K562 (cell line): ENCODE measurements around the gene ZNF689. TPM values are rescaled to one million over a fixed set of nuclear protein-coding genes. Genes with fewer than 3 reads are reported as not detected.

Experiments used
- HMGN3 ChIP-seq: IDR thresholded peaks from 2 replicates; pipeline ENCODE4 v1.6.1; 2011; ENCODE audit warnings: borderline replicate concordance, low read depth, mild to moderate bottlenecking, mixed read lengths, low read length; ENCODE audit not compliant: insufficient read length; ENCODE audit errors: extremely low read depth
- HNRNPUL1 ChIP-seq: fragments of 200-400 bp; formaldehyde crosslinking; IDR thresholded peaks from 2 replicates; pipeline ENCODE4 v1.6.1; 2017; ENCODE audit warnings: low read length
- RBFOX2 ChIP-seq: fragments of 200-400 bp; formaldehyde crosslinking; IDR thresholded peaks from 2 replicates; pipeline ENCODE4 v1.6.1; 2017; ENCODE audit warnings: low read depth, mild to moderate bottlenecking, low read length, moderate library complexity
- RFX5 ChIP-seq: IDR thresholded peaks from 2 replicates; pipeline ENCODE4 v1.6.1; 2011; ENCODE audit warnings: low read depth, mild to moderate bottlenecking, improper control_type of control experiment, low read length
- YY1 ChIP-seq, 3 experiments: IDR thresholded peaks; 2 replicates each; pipeline ENCODE4 v1.6.1; 2011; ENCODE audit warnings: low read length in 2 of 3, mild to moderate bottlenecking in 2 of 3, moderate library complexity in 2 of 3, borderline replicate concordance in 1 of 3, control low read depth in 1 of 3, low read depth in 1 of 3; ENCODE audit not compliant: insufficient read depth in 3 of 3, insufficient replicate concordance in 2 of 3, control insufficient read depth in 1 of 3, insufficient read length in 1 of 3; ENCODE audit errors: extremely low read depth in 1 of 3
- polyA plus RNA-seq, 8 experiments: library from polyadenylated mRNA; depleted of rRNA in 4 of 8; stranded (reverse) in 5 of 8; unstranded in 3 of 8; fragments of >200 nt; fragmentation: Nextera tagmentation in 2 of 8; fragmentation: Illumina TruSeq in 1 of 8; extraction: Ambion mirVana in 2 of 8; extraction: Trizol in 1 of 8; gene quantifications; 2 replicates each; pipeline versions ENCODE4 v1.2.1 to v1.2.3, GENCODE V29; 2011 to 2014; ENCODE audit warnings: inconsistent platforms in 1 of 8, missing spikeins in 1 of 8
- total RNA-seq, 7 experiments: library from RNA; depleted of rRNA in 6 of 7; stranded (reverse); fragments of >200 nt in 6 of 7; fragmentation: Illumina TruSeq in 2 of 7; extraction: Trizol in 2 of 7; gene quantifications; 2 replicates each; pipeline versions ENCODE4 v1.2.1 to v1.2.3, GENCODE V29; 2011 to 2021; ENCODE audit warnings: low replicate concordance in 1 of 7
- TF ChIP-seq, protein P1 (sequence below): fragments of 450-650 bp; IDR thresholded peaks from 2 replicates; pipeline ENCODE4 v1.6.1; 2018; ENCODE audit warnings: mild to moderate bottlenecking, low read depth; ENCODE audit not compliant: partially characterized antibody
- TF ChIP-seq, protein P2 (sequence below): fragments of 450-650 bp; formaldehyde crosslinking; IDR thresholded peaks from 2 replicates; pipeline ENCODE4 v1.4.0; 2020; ENCODE audit warnings: mild to moderate bottlenecking, mixed read lengths

ZNF689 gene
- total and polyA plus RNA-seq, 9 of the 15 experiments (the other 6 are each of a cell fraction or from before 2014, with no cell fraction given) = 5.4 to 15.4 (median 10.8) TPM

DNA sequence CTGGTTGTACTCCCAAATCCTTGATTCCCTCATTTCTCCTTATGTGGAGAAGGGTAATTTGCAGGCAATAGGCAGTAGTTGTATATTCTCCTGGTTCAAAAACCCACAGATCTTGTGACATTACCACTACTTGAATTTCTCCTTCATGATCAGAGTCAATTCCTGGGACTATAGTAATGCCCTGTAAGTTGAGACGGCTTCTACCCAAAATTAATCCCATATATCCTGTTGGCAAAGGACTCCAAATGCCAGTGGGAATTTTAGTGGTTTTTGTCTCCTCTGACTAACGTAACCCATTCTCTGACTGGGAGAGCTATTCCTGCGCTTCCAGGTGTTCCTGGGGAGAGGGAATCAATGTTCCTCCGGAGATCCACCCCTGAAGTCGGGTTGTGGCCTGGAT lies 11.6 kb upstream of the ZNF689 start (continued):
- TF ChIP-seq, protein P1, sequence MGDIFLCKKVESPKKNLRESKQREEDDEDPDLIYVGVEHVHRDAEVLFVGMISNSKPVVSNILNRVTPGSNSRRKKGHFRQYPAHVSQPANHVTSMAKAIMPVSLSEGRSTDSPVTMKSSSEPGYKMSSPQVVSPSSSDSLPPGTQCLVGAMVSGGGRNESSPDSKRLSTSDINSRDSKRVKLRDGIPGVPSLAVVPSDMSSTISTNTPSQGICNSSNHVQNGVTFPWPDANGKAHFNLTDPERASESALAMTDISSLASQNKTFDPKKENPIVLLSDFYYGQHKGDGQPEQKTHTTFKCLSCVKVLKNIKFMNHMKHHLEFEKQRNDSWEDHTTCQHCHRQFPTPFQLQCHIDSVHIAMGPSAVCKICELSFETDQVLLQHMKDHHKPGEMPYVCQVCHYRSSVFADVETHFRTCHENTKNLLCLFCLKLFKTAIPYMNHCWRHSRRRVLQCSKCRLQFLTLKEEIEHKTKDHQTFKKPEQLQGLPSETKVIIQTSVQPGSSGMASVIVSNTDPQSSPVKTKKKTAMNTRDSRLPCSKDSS = no peak
- no peak for TF ChIP-seq RFX5
- TF ChIP-seq, protein P2, sequence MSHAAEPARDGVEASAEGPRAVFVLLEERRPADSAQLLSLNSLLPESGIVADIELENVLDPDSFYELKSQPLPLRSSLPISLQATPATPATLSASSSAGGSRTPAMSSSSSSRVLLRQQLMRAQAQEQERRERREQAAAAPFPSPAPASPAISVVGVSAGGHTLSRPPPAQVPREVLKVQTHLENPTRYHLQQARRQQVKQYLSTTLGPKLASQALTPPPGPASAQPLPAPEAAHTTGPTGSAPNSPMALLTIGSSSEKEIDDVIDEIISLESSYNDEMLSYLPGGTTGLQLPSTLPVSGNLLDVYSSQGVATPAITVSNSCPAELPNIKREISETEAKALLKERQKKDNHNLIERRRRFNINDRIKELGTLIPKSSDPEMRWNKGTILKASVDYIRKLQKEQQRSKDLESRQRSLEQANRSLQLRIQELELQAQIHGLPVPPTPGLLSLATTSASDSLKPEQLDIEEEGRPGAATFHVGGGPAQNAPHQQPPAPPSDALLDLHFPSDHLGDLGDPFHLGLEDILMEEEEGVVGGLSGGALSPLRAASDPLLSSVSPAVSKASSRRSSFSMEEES (CRISPR knock-in tag) = no peak
- no peak for TF ChIP-seq RBFOX2
- no peak for TF ChIP-seq HNRNPUL1
- TF ChIP-seq YY1 (IDR thresholded peaks at IDR 0.05; ENCODE audit: borderline replicate concordance in 1 of 3, control insufficient read depth in 1 of 3, extremely low read depth in 1 of 3, insufficient read depth in 3 of 3, insufficient read length in 1 of 3, insufficient replicate concordance in 2 of 3, low read depth in 1 of 3, low read length in 2 of 3) = no peak
- no peak for TF ChIP-seq HMGN3
